ENCODE data around the gene TRPM3. TPM values are rescaled to one million over a fixed set of nuclear protein-coding genes. Genes with fewer than 3 reads are reported as not detected.

The TRPM3 gene
- total and polyA plus RNA-seq, 2 donors (not counting 1 experiment from before 2014, with no cell fraction given) = not detected

- ATAC-seq (ENCODE audit: low read depth) = no peak
- intact Hi-C loops (cut with micrococcal nuclease) = no loop called here
- TF ChIP-seq CTCF (IDR thresholded peaks at IDR 0.05) (no peak), EZH2 (IDR thresholded peaks at IDR 0.05; ENCODE audit: borderline replicate concordance, insufficient read depth, low read depth, low read length, poor library complexity, severe bottlenecking) (no peak)
Observed at GRCh38 chr9:70534471-70534870, 587.0 kb downstream of the TRPM3 start.

GRCh38 chr9:70534061-70534460 lies 587.4 kb downstream of the TRPM3 start:
- CTCF ChIA-PET = interaction anchor here (1.0 kb wide), 1 partner anchor 68 kb away, joined by 3 read pairs; no protein-coding TSS in a partner anchor
- no peak overlapping the region for H3K4me3 Mint-ChIP-seq
- Histone ChIP-seq H2AFZ (ENCODE audit: insufficient read depth, low read depth, low read length, poor library complexity, severe bottlenecking) (no peak overlapping the region), H4K20me1 (ENCODE audit: control insufficient read depth, insufficient read depth, low read length, poor library complexity, severe bottlenecking) (no peaks in the 10 kb centered on the region), H3K4me1 (ENCODE audit: control insufficient read depth in 2 of 2, insufficient read depth in 2 of 2, low read length in 2 of 2) (no peaks in the 10 kb centered on the region), H3K27me3 (replicated peaks in 1 of 4; ENCODE audit: control extremely low read depth in 1 of 4, control insufficient read depth in 3 of 4, insufficient read depth in 4 of 4, low read length in 3 of 4) (peaks cover 0 to 2% (median 0%) of the 10 kb centered on the region in 4 experiments), H3K79me2 (ENCODE audit: control insufficient read depth, insufficient read depth, low read length) (no peaks in the 10 kb centered on the region), H3K36me3 (replicated peaks in 1 of 2; ENCODE audit: control extremely low read depth in 1 of 2, control insufficient read depth in 1 of 2, extremely low read depth in 1 of 2, insufficient read depth in 2 of 2, low read length in 1 of 2) (no peaks in the 10 kb centered on the region), H3K9me3 (ENCODE audit: control extremely low read depth in 1 of 3, control insufficient read depth in 2 of 3, insufficient read depth in 1 of 3, low read length in 2 of 3) (no peaks in the 10 kb centered on the region), H3K27ac (ENCODE audit: low read length in 2 of 2) (no peak overlapping the region), H3K4me2 (replicated peaks; ENCODE audit: low read depth, low read length, poor library complexity, severe bottlenecking) (no peak overlapping the region), H3K9ac (ENCODE audit: low read length) (no peak overlapping the region), H3K4me3 (ENCODE audit: control extremely low read depth in 1 of 5, extremely low read depth in 1 of 5, insufficient read depth in 1 of 5, low read depth in 2 of 5, low read length in 4 of 5) (no peak overlapping the region)
- intact Hi-C loops (cut with micrococcal nuclease) = no loop called here
- H3K27ac Mint-ChIP-seq = no peak overlapping the region
- DNase-seq = no peak
- H3K4me1 Mint-ChIP-seq = no peaks in the 10 kb centered on the region
- H3K27me3 Mint-ChIP-seq = peaks cover 11% of the 10 kb centered on the region
- TF ChIP-seq EZH2 (IDR thresholded peaks at IDR 0.05; ENCODE audit: borderline replicate concordance, insufficient read depth, low read depth, low read length, poor library complexity, severe bottlenecking) = no peak
- TF ChIP-seq CTCF (IDR thresholded peaks at IDR 0.05) = no peak
- no peaks in the 10 kb centered on the region for H3K9me3 Mint-ChIP-seq (ENCODE audit: insufficient read depth)
- POLR2A ChIA-PET = no interaction called here
- 100% methylated on average over 2 of the region's 4 CpGs for WGBS (ENCODE audit: insufficient coverage)
- no peak for ATAC-seq (ENCODE audit: low read depth)

More at GRCh38 chr9:70534471-70534870, 587.0 kb downstream of the TRPM3 start:
- Histone ChIP-seq H3K9ac (ENCODE audit: low read length) (no peak overlapping the region), H3K27me3 (replicated peaks in 1 of 4; ENCODE audit: control extremely low read depth in 1 of 4, control insufficient read depth in 3 of 4, insufficient read depth in 4 of 4, low read length in 3 of 4) (peaks cover 0 to 2% (median 0%) of the 10 kb centered on the region in 4 experiments), H3K27ac (ENCODE audit: low read length in 2 of 2) (no peak overlapping the region), H3K4me2 (replicated peaks; ENCODE audit: low read depth, low read length, poor library complexity, severe bottlenecking) (no peak overlapping the region), H3K36me3 (replicated peaks in 1 of 2; ENCODE audit: control extremely low read depth in 1 of 2, control insufficient read depth in 1 of 2, extremely low read depth in 1 of 2, insufficient read depth in 2 of 2, low read length in 1 of 2) (no peaks in the 10 kb centered on the region), H3K4me3 (ENCODE audit: control extremely low read depth in 1 of 5, extremely low read depth in 1 of 5, insufficient read depth in 1 of 5, low read depth in 2 of 5, low read length in 4 of 5) (no peak overlapping the region), H3K4me1 (ENCODE audit: control insufficient read depth in 2 of 2, insufficient read depth in 2 of 2, low read length in 2 of 2) (no peaks in the 10 kb centered on the region), H3K79me2 (ENCODE audit: control insufficient read depth, insufficient read depth, low read length) (no peaks in the 10 kb centered on the region), H3K9me3 (ENCODE audit: control extremely low read depth in 1 of 3, control insufficient read depth in 2 of 3, insufficient read depth in 1 of 3, low read length in 2 of 3) (no peaks in the 10 kb centered on the region), H4K20me1 (ENCODE audit: control insufficient read depth, insufficient read depth, low read length, poor library complexity, severe bottlenecking) (no peaks in the 10 kb centered on the region), H2AFZ (ENCODE audit: insufficient read depth, low read depth, low read length, poor library complexity, severe bottlenecking) (no peak overlapping the region)
- no peak overlapping the region for H3K27ac Mint-ChIP-seq
- H3K27me3 Mint-ChIP-seq = peaks cover 11% of the 10 kb centered on the region
- CTCF ChIA-PET = interaction anchor here (1.0 kb wide), 1 partner anchor 68 kb away, joined by 3 read pairs; no protein-coding TSS in a partner anchor
- DNase-seq = no peak
- no peaks in the 10 kb centered on the region for H3K9me3 Mint-ChIP-seq (ENCODE audit: insufficient read depth)
- POLR2A ChIA-PET = no interaction called here
- H3K4me1 Mint-ChIP-seq = no peaks in the 10 kb centered on the region
- no peak overlapping the region for H3K4me3 Mint-ChIP-seq
